ENCODE results near the gene ESPN. TPM values are rescaled to one million over a fixed set of nuclear protein-coding genes. Genes with fewer than 3 reads are reported as not detected.

The ESPN gene
- total and polyA plus RNA-seq, 2 of the 4 experiments (the other 2 are of a cell fraction): under 0.01 to 0.02 TPM

DNA sequence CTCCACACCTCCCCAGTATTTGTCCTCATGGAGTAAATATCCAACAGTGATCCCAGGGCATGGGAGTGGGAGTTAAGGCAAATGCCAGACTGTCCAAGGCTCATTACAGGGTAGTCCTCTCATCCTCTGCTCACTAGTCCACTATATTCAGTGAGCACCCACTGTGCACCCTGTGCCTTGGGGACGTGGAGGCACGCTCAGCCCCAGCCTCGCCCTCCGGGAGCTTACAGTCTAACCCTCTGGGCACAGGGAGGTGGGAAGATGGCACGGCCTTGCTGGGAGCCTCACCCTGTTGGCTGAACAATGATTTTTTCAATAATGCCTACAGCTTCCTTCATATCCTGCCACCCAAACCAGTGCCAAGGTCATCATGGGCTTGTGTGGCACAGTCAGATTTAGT lies 7.7 kb upstream of the ESPN start:
- Histone ChIP-seq H3K23ac (ENCODE audit: low read depth, low read length) (no peak overlapping the region), H2BK15ac (ENCODE audit: low read depth, low read length) (no peak overlapping the region), H2BK5ac (ENCODE audit: low read depth, low read length, poor library complexity, severe bottlenecking) (no peak overlapping the region), H3K4me1 (ENCODE audit: control insufficient read depth, insufficient read depth, low read length) (peaks cover 2% of the 10 kb centered on the region), H2BK120ac (ENCODE audit: low read depth, low read length) (no peak overlapping the region), H3K27ac (ENCODE audit: insufficient read depth, low read length) (no peak overlapping the region), H3K9me3 (ENCODE audit: control insufficient read depth, insufficient read depth, low read length) (no peaks in the 10 kb centered on the region), H3K4me2 (ENCODE audit: low read depth, low read length) (no peak overlapping the region), H2AK5ac (ENCODE audit: low read depth, low read length) (no peak overlapping the region), H4K5ac (ENCODE audit: low read depth, low read length) (no peak overlapping the region), H2BK20ac (ENCODE audit: low read depth, low read length) (no peak overlapping the region), H3K4me3 (ENCODE audit: insufficient read depth, low read depth, low read length) (no peak overlapping the region), H4K91ac (ENCODE audit: insufficient read depth, low read depth, low read length) (no peak overlapping the region), H3K9ac (ENCODE audit: low read depth, low read length) (no peak overlapping the region), H3K36me3 (ENCODE audit: control insufficient read depth, insufficient read depth, low read length) (no peaks in the 10 kb centered on the region), H3K56ac (ENCODE audit: extremely low read depth, insufficient read depth, low read length) (no peak overlapping the region), H3K27me3 (ENCODE audit: control insufficient read depth, insufficient read depth, low read length) (peaks cover 63% of the 10 kb centered on the region), H3K9me1 (ENCODE audit: insufficient read depth, low read length) (peaks cover 3% of the 10 kb centered on the region; the same call in 1 of the 2 replicates), H2AK9ac (replicated peaks; ENCODE audit: low read depth, low read length, poor library complexity) (no peak overlapping the region), H3K79me1 (ENCODE audit: low read depth in 1 of 2, low read length in 2 of 2) (no peaks in the 10 kb centered on the region), H4K20me1 (ENCODE audit: insufficient read depth, low read length) (no peaks in the 10 kb centered on the region; the same call in 1 of the 2 replicates), H3K4ac (ENCODE audit: low read depth, low read length) (no peak overlapping the region), H3K14ac (replicated peaks; ENCODE audit: low read depth, low read length) (no peak overlapping the region), H4K8ac (ENCODE audit: low read depth in 2 of 2, low read length in 2 of 2) (no peak overlapping the region), H3K18ac (ENCODE audit: low read depth, low read length) (no peak overlapping the region), H2AFZ (replicated peaks; ENCODE audit: low read length, poor library complexity) (no peak overlapping the region)
- no peak for ATAC-seq (ENCODE audit: low read depth)
- no TSS peak for BruUV-seq (replicated peaks)
- WGBS, 2 experiments (ENCODE audit: extremely low coverage in 2 of 2, insufficient read length in 1 of 2): 60% methylated on average over 1 of the region's 5 CpGs; no CpG with 5 or more reads in 1 of the 2 experiments
- POLR2A ChIA-PET (ENCODE audit: unreplicated experiment): no interaction called here
- intact Hi-C loops (cut with micrococcal nuclease): no loop called here
- dilution Hi-C loops (cut with HindIII; ENCODE audit: low sequenced_read_pairs, unreplicated experiment): no loop called here
- no peak for DNase-seq
- CTCF ChIA-PET: interaction anchor here (0.6 kb wide), 1 partner anchor 25 kb away, joined by 5 read pairs; no protein-coding TSS in a partner anchor
- in situ Hi-C loops (cut with MboI; ENCODE audit: low sequenced_read_pairs): no loop called here
- TF ChIP-seq BHLHE40 (IDR thresholded peaks at IDR 0.05; ENCODE audit: low read depth, low read length) (no peak), CEBPB (IDR thresholded peaks at IDR 0.05; ENCODE audit: low read depth, low read length) (no peak), MAZ (IDR thresholded peaks at IDR 0.05; ENCODE audit: borderline replicate concordance, low read depth, low read length) (no peak), SMC3 (IDR thresholded peaks at IDR 0.05; ENCODE audit: low read depth, low read length) (no peak), USF2 (IDR thresholded peaks at IDR 0.05; ENCODE audit: low read depth, low read length) (no peak), POLR2A (IDR thresholded peaks at IDR 0.05; ENCODE audit: low read depth, low read length) (no peak), MXI1 (IDR thresholded peaks at IDR 0.05; ENCODE audit: borderline replicate concordance, low read depth, low read length) (no peak), CHD1 (IDR thresholded peaks at IDR 0.05; ENCODE audit: low read depth, low read length) (no peak), RAD21 (IDR thresholded peaks at IDR 0.05; ENCODE audit: low read length) (no peak), NFE2L2 (IDR thresholded peaks at IDR 0.05; ENCODE audit: low read depth, low read length) (no peak), RCOR1 (IDR thresholded peaks at IDR 0.05; ENCODE audit: insufficient replicate concordance, low read length) (no peak), FOS (IDR thresholded peaks at IDR 0.05; ENCODE audit: low read depth, low read length) (no peak), MAFK (IDR thresholded peaks at IDR 0.05; ENCODE audit: low read depth, low read length) (no peak), RFX5 (IDR thresholded peaks at IDR 0.05; ENCODE audit: low read depth, low read length) (no peak)
